Keratinocyte (primary cell): ENCODE data around the gene HBB. TPM values are rescaled to one million over a fixed set of nuclear protein-coding genes. Genes with fewer than 3 reads are reported as not detected.

Experiments
- DNase-seq: peaks from one replicate; pipeline ENCODE4 v3.0.0-alpha.2; 2011; ENCODE audit warnings: low read depth, missing footprints, low spot score
- FAIRE-seq: peaks from 2 replicates; lab custom pipeline; 2011; peaks lifted over from hg19 to GRCh38; lab: Jason Lieb, UNC
- H2AFZ ChIP-seq: 2 replicates; pipeline ENCODE4 v1.6.0; 2012; ENCODE audit warnings: low read length, control low read depth, inconsistent platforms; ENCODE audit not compliant: control insufficient read depth
- H3K27ac ChIP-seq: 2 replicates; pipeline ENCODE4 v1.5.1; 2011; ENCODE audit warnings: low read length; ENCODE audit not compliant: control insufficient read depth, insufficient read depth
- H3K27me3 ChIP-seq: 3 replicates; pipeline ENCODE4 v1.6.0; 2011; ENCODE audit warnings: low read length; ENCODE audit not compliant: control insufficient read depth, insufficient read depth; ENCODE audit errors: extremely low read depth
- H3K36me3 ChIP-seq, 2 experiments: 2 replicates in 1 of 2; 3 replicates in 1 of 2; pipeline ENCODE4 v1.5.1; 2011; ENCODE audit warnings: low read length in 2 of 2, mild to moderate bottlenecking in 1 of 2; ENCODE audit not compliant: control insufficient read depth in 2 of 2, insufficient read depth in 2 of 2; ENCODE audit errors: extremely low read depth in 1 of 2
- H3K4me1 ChIP-seq: 3 replicates; pipeline ENCODE4 v1.5.1; 2011; ENCODE audit warnings: low read length; ENCODE audit not compliant: control insufficient read depth, insufficient read depth; ENCODE audit errors: extremely low read depth
- H3K4me2 ChIP-seq: 3 replicates; pipeline ENCODE4 v1.6.0; 2011; ENCODE audit warnings: low read depth, low read length; ENCODE audit not compliant: control insufficient read depth, insufficient read depth; ENCODE audit errors: extremely low read depth
- H3K4me3 ChIP-seq, 3 experiments: fragments of 200-600 bp in 1 of 3; sonication (generic) in 1 of 3; 2 replicates in 2 of 3; 3 replicates in 1 of 3; pipeline ENCODE4 v1.5.1; 2011 to 2016; ENCODE audit warnings: low read length in 3 of 3, mild to moderate bottlenecking in 3 of 3, control low read depth in 2 of 3, inconsistent platforms in 1 of 3, low read depth in 1 of 3, mixed read lengths in 1 of 3, mixed run types in 1 of 3, moderate library complexity in 1 of 3; ENCODE audit not compliant: control insufficient read depth in 2 of 3, insufficient read depth in 2 of 3; ENCODE audit errors: extremely low read depth in 1 of 3
- H3K79me2 ChIP-seq: 2 replicates; pipeline ENCODE4 v1.6.0; 2012; ENCODE audit warnings: low read length; ENCODE audit not compliant: control insufficient read depth, insufficient read depth
- H3K9ac ChIP-seq: 3 replicates; pipeline ENCODE4 v1.6.0; 2011; ENCODE audit warnings: low read length; ENCODE audit not compliant: control insufficient read depth, insufficient read depth; ENCODE audit errors: extremely low read depth
- H3K9me1 ChIP-seq: 3 replicates; pipeline ENCODE4 v1.6.0; 2011; ENCODE audit warnings: low read length; ENCODE audit not compliant: control insufficient read depth, insufficient read depth; ENCODE audit errors: extremely low read depth
- H3K9me3 ChIP-seq: 2 replicates; pipeline ENCODE4 v1.5.1; 2012; ENCODE audit warnings: low read depth, low read length; ENCODE audit not compliant: control insufficient read depth
- H4K20me1 ChIP-seq: 3 replicates; pipeline ENCODE4 v1.6.0; 2011; ENCODE audit warnings: low read length; ENCODE audit not compliant: control insufficient read depth, insufficient read depth; ENCODE audit errors: extremely low read depth
- EZH2 ChIP-seq: IDR thresholded peaks from one replicate; pipeline ENCODE4 v1.6.1; 2012; ENCODE audit warnings: inconsistent platforms, mild to moderate bottlenecking, low read length, moderate library complexity
- dilution Hi-C: fragments of 300-500 bp; cut with MboI; formaldehyde crosslinking; loops from one replicate; pipeline ENCODE4 v1.7.0; 2020; ENCODE audit warnings: low sequenced_read_pairs; ENCODE audit not compliant: extremely low pct_ligation_motif_present
- polyA plus RNA-seq, 5 experiments: library from polyadenylated mRNA; depleted of rRNA in 3 of 5; stranded (reverse) in 3 of 5; stranded (forward) in 1 of 5; unstranded in 1 of 5; fragments of >200 nt; gene quantifications; 1 replicate in 1 of 5; 2 replicates in 3 of 5; 3 replicates in 1 of 5; pipeline versions ENCODE4 v1.2.1 to v1.2.3, GENCODE V29; 2011 to 2012; ENCODE audit warnings: missing spikeins in 2 of 5, low read depth in 1 of 5, low replicate concordance in 1 of 5
- TF ChIP-seq, protein P1 (sequence below), 3 experiments: IDR thresholded peaks in 1 of 3; conservative IDR thresholded peaks in 1 of 3; optimal IDR thresholded peaks in 1 of 3; 2 replicates in 2 of 3; 3 replicates in 1 of 3; pipeline versions ENCODE3 to v1.5.1; 2011; ENCODE audit warnings: low read length in 3 of 3, mild to moderate bottlenecking in 3 of 3, moderate library complexity in 2 of 3, control low read depth in 1 of 3, inconsistent platforms in 1 of 3; ENCODE audit not compliant: insufficient read depth in 2 of 3; ENCODE audit errors: extremely low read depth in 1 of 3

HBB gene
- polyA plus RNA-seq, 1 donor (not counting 4 experiments of a cell fraction or from before 2014, with no cell fraction given), result not detected

DNA sequence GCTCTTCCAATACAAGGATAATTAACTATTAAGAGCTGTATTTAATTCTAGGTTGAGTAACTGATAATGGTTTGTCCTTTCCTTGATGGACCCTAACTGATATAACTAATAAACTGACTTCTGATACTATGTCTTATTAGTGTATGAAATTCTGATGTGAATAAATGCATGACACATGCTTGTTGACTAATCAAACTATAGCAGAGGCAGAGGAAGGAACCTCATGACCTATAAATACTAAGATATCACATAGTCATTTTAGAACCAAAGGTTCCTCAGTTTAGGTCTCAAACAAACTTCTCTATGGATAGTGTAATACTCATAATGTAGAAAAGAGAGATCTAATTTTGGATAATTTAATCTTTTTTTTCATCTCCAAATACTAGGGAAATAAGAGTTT, 12.2 kb upstream of the HBB start:
- no peak overlapping the region for H3K4me2 ChIP-seq
- no peaks in the 10 kb centered on the region for H4K20me1 ChIP-seq
- no peaks in the 10 kb centered on the region for H3K79me2 ChIP-seq
- FAIRE-seq (no peak), DNase-seq (no peak)
- H3K4me1 ChIP-seq, result no peaks in the 10 kb centered on the region
- H3K4me3 ChIP-seq, result no peak overlapping the region
- no peaks in the 10 kb centered on the region for H3K27me3 ChIP-seq
- H3K9ac ChIP-seq, result no peak overlapping the region
- H3K27ac ChIP-seq, result no peak overlapping the region
- no peak for TF ChIP-seq EZH2
- TF ChIP-seq, protein P1, sequence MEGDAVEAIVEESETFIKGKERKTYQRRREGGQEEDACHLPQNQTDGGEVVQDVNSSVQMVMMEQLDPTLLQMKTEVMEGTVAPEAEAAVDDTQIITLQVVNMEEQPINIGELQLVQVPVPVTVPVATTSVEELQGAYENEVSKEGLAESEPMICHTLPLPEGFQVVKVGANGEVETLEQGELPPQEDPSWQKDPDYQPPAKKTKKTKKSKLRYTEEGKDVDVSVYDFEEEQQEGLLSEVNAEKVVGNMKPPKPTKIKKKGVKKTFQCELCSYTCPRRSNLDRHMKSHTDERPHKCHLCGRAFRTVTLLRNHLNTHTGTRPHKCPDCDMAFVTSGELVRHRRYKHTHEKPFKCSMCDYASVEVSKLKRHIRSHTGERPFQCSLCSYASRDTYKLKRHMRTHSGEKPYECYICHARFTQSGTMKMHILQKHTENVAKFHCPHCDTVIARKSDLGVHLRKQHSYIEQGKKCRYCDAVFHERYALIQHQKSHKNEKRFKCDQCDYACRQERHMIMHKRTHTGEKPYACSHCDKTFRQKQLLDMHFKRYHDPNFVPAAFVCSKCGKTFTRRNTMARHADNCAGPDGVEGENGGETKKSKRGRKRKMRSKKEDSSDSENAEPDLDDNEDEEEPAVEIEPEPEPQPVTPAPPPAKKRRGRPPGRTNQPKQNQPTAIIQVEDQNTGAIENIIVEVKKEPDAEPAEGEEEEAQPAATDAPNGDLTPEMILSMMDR (optimal IDR thresholded peaks at IDR 0.05 in 1 of 3, IDR thresholded peaks at IDR 0.05 in 1 of 3, conservative IDR thresholded peaks at IDR 0.05 in 1 of 3; ENCODE audit: extremely low read depth in 1 of 3, insufficient read depth in 2 of 3, low read length in 3 of 3), result no peak
- H3K9me3 ChIP-seq, result no peaks in the 10 kb centered on the region
- no peaks in the 10 kb centered on the region for H3K36me3 ChIP-seq
- dilution Hi-C loops, result no loop called here
- no peak overlapping the region for H2AFZ ChIP-seq
- H3K9me1 ChIP-seq, result no peaks in the 10 kb centered on the region

DNA sequence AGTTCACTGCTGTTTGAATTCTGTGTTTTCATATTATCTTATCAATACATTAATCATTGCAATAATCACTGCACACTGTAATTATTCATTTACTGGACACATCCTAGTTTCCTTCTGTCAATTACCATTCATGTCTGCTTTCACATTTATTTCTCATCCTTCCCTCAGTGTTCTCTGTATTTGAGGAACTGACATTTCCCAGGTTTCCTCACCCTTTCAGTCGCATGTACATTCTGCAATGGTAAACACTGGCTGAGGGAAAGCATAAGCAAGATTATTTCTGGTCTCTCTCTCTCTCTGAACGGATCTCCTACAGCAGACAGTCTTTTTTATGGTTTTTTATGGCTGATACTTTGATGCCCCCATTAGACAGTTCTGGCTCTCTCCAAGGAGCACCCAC, 11.6 kb upstream of the HBB start:
- FAIRE-seq (no peak), DNase-seq (no peak)
- Histone ChIP-seq H3K79me2 (no peaks in the 10 kb centered on the region), H2AFZ (no peak overlapping the region), H3K36me3 (no peaks in the 10 kb centered on the region), H3K9ac (no peak overlapping the region), H3K4me3 (no peak overlapping the region), H3K9me3 (no peaks in the 10 kb centered on the region), H3K27me3 (no peaks in the 10 kb centered on the region), H3K27ac (no peak overlapping the region), H3K4me2 (no peak overlapping the region), H4K20me1 (no peaks in the 10 kb centered on the region), H3K4me1 (no peaks in the 10 kb centered on the region), H3K9me1 (no peaks in the 10 kb centered on the region)
- TF ChIP-seq, protein P1 (optimal IDR thresholded peaks at IDR 0.05 in 1 of 3, IDR thresholded peaks at IDR 0.05 in 1 of 3, conservative IDR thresholded peaks at IDR 0.05 in 1 of 3; ENCODE audit: extremely low read depth in 1 of 3, insufficient read depth in 2 of 3, low read length in 3 of 3), result no peak
- TF ChIP-seq EZH2, result no peak
- dilution Hi-C loops, result no loop called here
